GM20000 (cell line): ENCODE measurements around the gene KMT2A.

Experiments
- DNase-seq: peaks from one replicate; pipeline ENCODE4 v3.0.0; 2012; ENCODE audit warnings: low spot score
- CTCF ChIP-seq: IDR thresholded peaks from 2 replicates; pipeline ENCODE4 v1.5.1; 2012; ENCODE audit warnings: mild to moderate bottlenecking, control low read depth; ENCODE audit errors: extremely low read depth, missing control alignments

Gene KMT2A

GRCh38 chr11:118530180-118530682 lies 93.9 kb downstream of the KMT2A start:
- no peak for TF ChIP-seq CTCF
- DNase-seq = no peak

- DNase-seq = peak; percentile 94
- no peak for TF ChIP-seq CTCF
Measured at GRCh38 chr11:118530683-118531596, 94.6 kb downstream of the KMT2A start, which contains the start of gene TMEM25. TSS of gene TMEM25 (plus strand) at chr11:118531192. CDS start at chr11:118531802, 610 bp downstream.

GRCh38 chr11:118531597-118532084 lies 95.3 kb downstream of the KMT2A start:
- TF ChIP-seq CTCF = no peak
- DNase-seq = peak; percentile 17

- no peak for DNase-seq
- no peak for TF ChIP-seq CTCF
Measured at GRCh38 chr11:118532091-118532490, 95.8 kb downstream of the KMT2A start.

GRCh38 chr11:118532852-118533768 lies 96.8 kb downstream of the KMT2A start:
- TF ChIP-seq CTCF = no peak
- no peak for DNase-seq

- DNase-seq = no peak
- no peak for TF ChIP-seq CTCF
Measured at GRCh38 chr11:118533769-118534729, 97.8 kb downstream of the KMT2A start.
